Vagina (tissue), 2 donors: Measurements from ENCODE around the gene TNNT3. TPM values are rescaled to one million over a fixed set of nuclear protein-coding genes. Genes with fewer than 3 reads are reported as not detected.
A peak's percentile ranks its signal among the peaks of the same experiment; 100 is the strongest.

ENCODE experiments used
- DNase-seq, 2 donors: peaks; one replicate each; pipeline ENCODE4 v3.0.0-alpha.2; 2017; ENCODE audit errors: extremely low spot score in 2 of 2
- H3K27ac ChIP-seq: fragments of 200-600 bp; sonication (generic); one replicate; pipeline ENCODE4 v1.5.1; 2019
- H3K27me3 ChIP-seq: fragments of 200-600 bp; sonication (generic); one replicate; pipeline ENCODE4 v1.5.1; 2019
- H3K36me3 ChIP-seq, 2 donors: fragments of 200-600 bp; sonication (generic); one replicate each; pipeline ENCODE4 v1.5.1; 2017 to 2019
- H3K4me1 ChIP-seq: fragments of 200-600 bp; sonication (generic); one replicate; pipeline ENCODE4 v1.5.1; 2019
- H3K4me3 ChIP-seq, 2 donors: fragments of 200-600 bp; sonication (generic); 1 replicate in 1 of 2; 2 replicates in 1 of 2; pipeline ENCODE4 v1.5.1; 2016 to 2019
- H3K9me3 ChIP-seq: fragments of 200-600 bp; sonication (generic); one replicate; pipeline ENCODE4 v1.5.1; 2019
- CTCF ChIP-seq, 3 experiments: fragments of 450-650 bp in 2 of 3; fragments of 200-600 bp in 1 of 3; sonication (generic) in 1 of 3; IDR thresholded peaks; one replicate each; pipeline ENCODE4 v1.5.1; 2017 to 2019; ENCODE audit warnings: antibody characterized with exemption in 3 of 3, mild to moderate bottlenecking in 2 of 3, moderate library complexity in 2 of 3
- POLR2A ChIP-seq, 2 donors: fragments of 450-650 bp; IDR thresholded peaks; one replicate each; pipeline ENCODE4 v1.6.1; 2017; ENCODE audit warnings: antibody characterized with exemption in 2 of 2, mild to moderate bottlenecking in 2 of 2, moderate library complexity in 2 of 2
- POLR2AphosphoS5 ChIP-seq, 2 donors: sonication (generic); formaldehyde crosslinking; IDR thresholded peaks; one replicate each; pipeline ENCODE4 v1.9.0; 2017; ENCODE audit warnings: antibody characterized with exemption in 2 of 2, mild to moderate bottlenecking in 2 of 2, low read depth in 1 of 2; ENCODE audit not compliant: insufficient read depth in 1 of 2
- intact Hi-C: fragments of 100-400 bp; cut with DNase I; formaldehyde crosslinking; loops from one replicate; pipeline ENCODE4 v1.15.1; 2023
- total RNA-seq: library from RNA; depleted of rRNA; stranded (reverse); fragments of >200 nt; gene quantifications from one replicate; pipeline ENCODE4 v1.2.3, GENCODE V29; 2016

The TNNT3 gene
- total RNA-seq, 1 donor from 2014 or later = 20.4 TPM

GRCh38 chr11:1920128-1920908 is 815 bp downstream of the TNNT3 start:
- Histone ChIP-seq H3K4me3 (no peak overlapping the region), H3K27me3 (no peaks in the 10 kb centered on the region), H3K4me1 (peaks cover 53% of the 10 kb centered on the region), H3K27ac (no peak overlapping the region), H3K36me3 (no peaks in the 10 kb centered on the region), H3K9me3 (no peaks in the 10 kb centered on the region)
- no peak for DNase-seq
- TF ChIP-seq CTCF (IDR thresholded peaks at IDR 0.05) = no peak
- no peak for TF ChIP-seq POLR2A (IDR thresholded peaks at IDR 0.05)
- no peak for TF ChIP-seq POLR2AphosphoS5 (IDR thresholded peaks at IDR 0.05; ENCODE audit: insufficient read depth in 1 of 2, low read depth in 1 of 2)
- intact Hi-C loops = no loop called here

DNA sequence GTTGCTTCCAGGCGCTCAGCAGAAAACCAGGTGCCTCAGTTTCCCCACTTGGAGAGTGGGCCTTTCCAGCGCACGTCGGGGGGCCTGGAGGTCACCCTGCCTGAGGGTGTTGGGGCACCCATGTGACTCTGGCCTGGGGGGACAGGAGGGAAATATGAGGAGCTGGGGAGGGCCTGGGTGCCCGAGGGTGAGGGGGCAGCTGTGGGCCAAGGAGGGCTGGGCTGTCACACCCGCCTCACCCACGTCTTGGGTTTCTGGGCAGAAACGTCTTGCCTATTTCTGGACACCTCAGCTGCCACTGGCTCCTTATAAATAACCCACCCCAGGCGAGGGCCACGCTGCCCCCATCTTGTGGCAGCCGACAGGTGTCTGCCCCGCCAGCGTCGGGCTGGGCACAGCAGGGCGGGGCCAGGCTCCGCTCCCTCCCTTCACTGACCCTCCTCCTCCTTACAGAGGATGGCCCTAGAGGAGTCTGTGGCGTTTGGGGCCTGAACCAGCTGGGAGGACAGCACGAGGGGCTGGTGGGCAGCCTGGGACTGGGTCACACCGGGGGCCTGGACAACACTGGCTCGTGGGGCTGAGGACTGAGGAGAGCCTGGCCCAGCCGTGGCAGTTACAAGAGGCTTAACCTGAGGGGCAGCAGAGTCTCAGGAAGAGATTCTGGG is 1.5 kb downstream of the TNNT3 start:
- no peak for TF ChIP-seq CTCF (IDR thresholded peaks at IDR 0.05)
- TF ChIP-seq POLR2AphosphoS5 (IDR thresholded peaks at IDR 0.05; ENCODE audit: insufficient read depth in 1 of 2, low read depth in 1 of 2) = no peak
- TF ChIP-seq POLR2A (IDR thresholded peaks at IDR 0.05) = no peak
- DNase-seq = no peak
- no peaks in the 10 kb centered on the region for H3K27me3 ChIP-seq

DNA sequence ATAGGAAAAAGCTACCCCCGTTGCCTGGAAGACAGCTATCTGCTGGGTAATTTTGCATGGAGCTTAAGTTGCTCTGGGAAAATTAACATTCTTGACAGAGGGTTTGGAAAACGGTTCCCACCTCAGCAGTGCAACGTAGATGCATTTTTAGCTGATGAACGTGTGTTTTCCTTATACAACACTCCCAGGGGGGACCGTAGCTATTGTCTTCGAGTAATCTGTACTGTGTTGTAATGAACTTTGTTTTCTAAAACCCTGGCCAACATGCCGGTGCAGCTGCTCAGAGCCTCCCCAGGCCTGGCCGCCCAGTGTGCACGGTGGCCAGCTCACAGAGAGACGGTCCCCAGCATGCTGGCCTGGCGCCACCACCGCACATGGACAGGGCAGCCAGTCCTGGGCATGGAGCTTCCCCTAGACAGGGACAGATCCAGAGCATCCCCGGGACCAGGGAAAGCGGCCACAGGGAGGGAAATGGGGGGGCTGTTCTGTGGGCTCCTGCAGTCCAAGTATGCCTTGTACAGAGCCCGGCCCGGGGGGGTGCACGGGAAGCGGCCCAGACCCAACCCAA is 2.2 kb downstream of the TNNT3 start:
- Histone ChIP-seq H3K27ac (peak overlapping the region; percentile 53), H3K4me3 (no peak overlapping the region), H3K9me3 (no peaks in the 10 kb centered on the region), H3K36me3 (no peaks in the 10 kb centered on the region), H3K4me1 (peaks cover 60% of the 10 kb centered on the region), H3K27me3 (no peaks in the 10 kb centered on the region)
- no peak for DNase-seq
- intact Hi-C loops = no loop called here
- TF ChIP-seq CTCF (IDR thresholded peaks at IDR 0.05) (no peak), POLR2AphosphoS5 (IDR thresholded peaks at IDR 0.05; ENCODE audit: insufficient read depth in 1 of 2, low read depth in 1 of 2) (peak in 1 of 2 donors; percentile 21)

More for the DNA sequence above, 1.5 kb downstream of the TNNT3 start:
- no peaks in the 10 kb centered on the region for H3K36me3 ChIP-seq
- H3K4me3 ChIP-seq = no peak overlapping the region
- H3K4me1 ChIP-seq = peaks cover 59% of the 10 kb centered on the region
- intact Hi-C loops = no loop called here
- H3K27ac ChIP-seq = peak overlapping the region; percentile 53
- H3K9me3 ChIP-seq = no peaks in the 10 kb centered on the region

DNA sequence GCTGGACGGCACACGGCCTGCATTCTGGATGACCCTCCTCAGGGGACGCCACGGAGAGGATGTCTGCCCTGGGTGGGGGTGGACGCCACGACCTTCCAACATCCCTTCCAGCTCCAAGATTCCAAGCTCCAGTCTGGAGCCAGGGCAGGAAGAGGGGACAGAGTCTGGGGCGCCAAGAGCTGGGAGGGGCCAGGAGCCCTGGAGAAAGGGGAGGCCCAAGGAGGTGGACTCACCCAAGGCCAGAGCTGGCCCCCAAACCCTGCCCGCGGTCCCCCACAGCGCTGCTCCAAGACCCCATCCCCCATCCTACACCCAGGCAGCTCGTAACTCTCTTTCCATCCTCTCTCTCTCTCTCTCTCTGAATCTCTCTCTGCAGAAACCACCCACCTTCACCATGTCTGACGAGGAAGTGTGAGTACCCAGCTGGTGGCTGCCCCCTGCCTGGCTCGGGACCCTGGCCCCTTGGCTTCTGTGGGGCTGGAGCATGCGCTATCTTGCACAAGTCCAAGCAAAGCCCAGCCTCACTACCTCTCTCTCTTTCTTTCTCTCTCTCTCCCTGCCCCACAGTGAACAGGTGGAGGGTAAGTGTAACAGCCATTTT is 3.1 kb downstream of the TNNT3 start:
- TF ChIP-seq POLR2AphosphoS5 (IDR thresholded peaks at IDR 0.05; ENCODE audit: insufficient read depth in 1 of 2, low read depth in 1 of 2) (no peak), POLR2A (IDR thresholded peaks at IDR 0.05) (no peak), CTCF (IDR thresholded peaks at IDR 0.05) (no peak)
- intact Hi-C loops = no loop called here
- DNase-seq = no peak

More for the DNA sequence above, 3.1 kb downstream of the TNNT3 start:
- no peaks in the 10 kb centered on the region for H3K9me3 ChIP-seq
- H3K27ac ChIP-seq = peak overlapping the region; percentile 53
- peaks cover 60% of the 10 kb centered on the region for H3K4me1 ChIP-seq
- H3K4me3 ChIP-seq = no peak overlapping the region
- no peaks in the 10 kb centered on the region for H3K27me3 ChIP-seq
- no peaks in the 10 kb centered on the region for H3K36me3 ChIP-seq
